HepG2 (cell line): ENCODE results near the gene HPGD. TPM values are rescaled to one million over a fixed set of nuclear protein-coding genes. Genes with fewer than 3 reads are reported as not detected.

Source experiments
- ARID4A ChIP-seq: sonication (generic); formaldehyde crosslinking; IDR thresholded peaks from 2 replicates; pipeline ENCODE4 v1.5.0; 2020; ENCODE audit warnings: mild to moderate bottlenecking, missing genetic modification reagents, borderline replicate concordance
- GABPB1 ChIP-seq: IDR thresholded peaks from 2 replicates; pipeline ENCODE4 v1.6.1; 2016; ENCODE audit warnings: mild to moderate bottlenecking, missing genetic modification reagents, moderate library complexity, missing compliant biosample characterization
- HOXA9 ChIP-seq: sonication (generic); formaldehyde crosslinking; IDR thresholded peaks from 2 replicates; pipeline ENCODE4 v1.8.1; 2022; ENCODE audit warnings: missing genetic modification reagents, mild to moderate bottlenecking, moderate library complexity, borderline replicate concordance
- KLF9 ChIP-seq: IDR thresholded peaks from 2 replicates; pipeline ENCODE4 v1.6.1; 2016; ENCODE audit warnings: low read depth
- MAX ChIP-seq: IDR thresholded peaks from 2 replicates; pipeline ENCODE4 v1.6.1; 2012; ENCODE audit warnings: inconsistent platforms
- MLXIP ChIP-seq: sonication (generic); formaldehyde crosslinking; IDR thresholded peaks from 2 replicates; pipeline ENCODE4 v1.9.0; 2021; ENCODE audit warnings: missing genetic modification reagents, borderline replicate concordance
- MYPOP ChIP-seq: sonication (generic); formaldehyde crosslinking; IDR thresholded peaks from 2 replicates; pipeline ENCODE4 v1.8.1; 2023; ENCODE audit warnings: mild to moderate bottlenecking, moderate library complexity, missing genetic modification reagents
- NCOA1 ChIP-seq: sonication (generic); formaldehyde crosslinking; IDR thresholded peaks from 2 replicates; pipeline ENCODE4 v1.9.0; 2021; ENCODE audit warnings: missing genetic modification reagents
- SAP130 ChIP-seq: IDR thresholded peaks from 2 replicates; pipeline ENCODE4 v1.6.1; 2016; ENCODE audit warnings: low read depth
- ZNF235 ChIP-seq: sonication (generic); formaldehyde crosslinking; IDR thresholded peaks from 2 replicates; pipeline ENCODE4 v1.8.1; 2023; ENCODE audit warnings: mild to moderate bottlenecking, missing genetic modification reagents, borderline replicate concordance
- ZNF24 ChIP-seq: fragments of 450-650 bp; IDR thresholded peaks from 2 replicates; pipeline ENCODE4 v1.6.1; 2017; ENCODE audit warnings: antibody characterized with exemption, mild to moderate bottlenecking
- ZNF335 ChIP-seq: sonication (generic); formaldehyde crosslinking; IDR thresholded peaks from 2 replicates; pipeline ENCODE4 v1.4.0; 2020; ENCODE audit warnings: missing genetic modification reagents
- ZNF547 ChIP-seq: sonication (generic); formaldehyde crosslinking; IDR thresholded peaks from 2 replicates; pipeline ENCODE4 v1.5.1; 2020; ENCODE audit warnings: mild to moderate bottlenecking, missing genetic modification reagents
- ZNF687 ChIP-seq: sonication (generic); formaldehyde crosslinking; IDR thresholded peaks from 2 replicates; pipeline ENCODE4 v1.5.1; 2020; ENCODE audit warnings: mild to moderate bottlenecking, missing genetic modification reagents, moderate library complexity
- polyA plus RNA-seq, 8 experiments: library from polyadenylated mRNA; depleted of rRNA in 3 of 8; stranded (reverse) in 7 of 8; unstranded in 1 of 8; fragments of >200 nt; fragmentation: Illumina TruSeq in 4 of 8; extraction: Trizol in 4 of 8; gene quantifications; 2 replicates each; pipeline versions ENCODE4 v1.2.1 to v1.2.3, GENCODE V29; 2011 to 2016; ENCODE audit warnings: low read depth in 4 of 8, missing spikeins in 1 of 8, mixed read lengths in 1 of 8; ENCODE audit not compliant: insufficient read depth in 1 of 8
- total RNA-seq, 5 experiments: library from RNA; depleted of rRNA; stranded (reverse); fragments of >200 nt; fragmentation: Illumina TruSeq; extraction: Trizol; gene quantifications; 2 replicates each; pipeline ENCODE4 v1.2.3, GENCODE V29; 2016; ENCODE audit warnings: low read depth in 1 of 5

The HPGD gene
- total and polyA plus RNA-seq, 2 of the 13 experiments (the other 11 are each of a cell fraction or from before 2014, with no cell fraction given) = 0.13 to 0.24 TPM

- peak; percentile 48; the same call in 1 of the 2 replicates for TF ChIP-seq GABPB1 (CRISPR knock-in tag)
- 0 out of 2 replicates have a peak, but pooled peaks have one; percentile 17 for TF ChIP-seq SAP130
- no peak for TF ChIP-seq MLXIP (CRISPR knock-in tag)
- TF ChIP-seq ZNF547 (CRISPR knock-in tag) = no peak
- peak; percentile 58 for TF ChIP-seq ZNF687
- TF ChIP-seq MAX = 0 out of 2 replicates have a peak, but pooled peaks have one; percentile 18
- TF ChIP-seq ARID4A (CRISPR knock-in tag) = no peak; the same call in 1 of the 2 replicates
- TF ChIP-seq NCOA1 = no peak
- no peak for TF ChIP-seq ZNF335 (CRISPR knock-in tag)
- 0 out of 2 replicates have a peak, but pooled peaks have one; percentile 27 for TF ChIP-seq MYPOP (CRISPR knock-in tag)
- no peak for TF ChIP-seq HOXA9 (CRISPR knock-in tag)
- TF ChIP-seq KLF9 (CRISPR knock-in tag) = no peak
- no peak for TF ChIP-seq ZNF24
- TF ChIP-seq ZNF235 (CRISPR knock-in tag) = 0 out of 2 replicates have a peak, but pooled peaks have one; percentile 44
Measured at GRCh38 chr4:174522183-174523024, at the start of gene HPGD (continued).
